Gastroesophageal sphincter (tissue), 3 donors: Measurements from ENCODE around the gene PDZD2.

Experiments used
- POLR2AphosphoS5 ChIP-seq: sonication (generic); formaldehyde crosslinking; IDR thresholded peaks from one replicate; pipeline ENCODE4 v1.6.1; 2017; ENCODE audit warnings: antibody characterized with exemption
- TF ChIP-seq, protein P1 (sequence below), 4 experiments: fragments of 200-600 bp in 2 of 4; fragments of 450-650 bp in 2 of 4; sonication (generic) in 1 of 4; IDR thresholded peaks; one replicate each; pipeline ENCODE4 v1.5.1; 2017 to 2019; ENCODE audit warnings: antibody characterized with exemption in 4 of 4, mild to moderate bottlenecking in 2 of 4, moderate library complexity in 2 of 4

DNA sequence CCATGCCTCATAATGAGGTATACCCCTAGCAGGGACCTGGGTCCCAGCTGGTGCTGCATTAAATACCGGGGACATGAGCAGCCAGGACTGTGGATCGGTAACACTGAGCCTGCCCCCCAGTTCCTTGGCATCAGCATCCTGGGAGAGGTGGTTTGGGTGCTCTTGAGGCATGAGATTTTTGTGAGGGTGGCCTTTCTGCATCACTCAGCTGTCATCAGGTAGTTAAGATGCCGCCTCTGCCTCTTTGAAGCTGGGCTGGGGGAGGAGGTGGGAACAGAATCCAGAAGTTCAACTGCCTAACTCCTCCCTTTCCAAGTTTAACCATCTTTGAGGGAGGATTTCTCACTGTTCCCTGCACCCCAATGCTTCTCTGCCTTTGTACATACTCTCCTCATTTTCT, 112.7 kb downstream of the PDZD2 start:
- TF ChIP-seq, protein P1, sequence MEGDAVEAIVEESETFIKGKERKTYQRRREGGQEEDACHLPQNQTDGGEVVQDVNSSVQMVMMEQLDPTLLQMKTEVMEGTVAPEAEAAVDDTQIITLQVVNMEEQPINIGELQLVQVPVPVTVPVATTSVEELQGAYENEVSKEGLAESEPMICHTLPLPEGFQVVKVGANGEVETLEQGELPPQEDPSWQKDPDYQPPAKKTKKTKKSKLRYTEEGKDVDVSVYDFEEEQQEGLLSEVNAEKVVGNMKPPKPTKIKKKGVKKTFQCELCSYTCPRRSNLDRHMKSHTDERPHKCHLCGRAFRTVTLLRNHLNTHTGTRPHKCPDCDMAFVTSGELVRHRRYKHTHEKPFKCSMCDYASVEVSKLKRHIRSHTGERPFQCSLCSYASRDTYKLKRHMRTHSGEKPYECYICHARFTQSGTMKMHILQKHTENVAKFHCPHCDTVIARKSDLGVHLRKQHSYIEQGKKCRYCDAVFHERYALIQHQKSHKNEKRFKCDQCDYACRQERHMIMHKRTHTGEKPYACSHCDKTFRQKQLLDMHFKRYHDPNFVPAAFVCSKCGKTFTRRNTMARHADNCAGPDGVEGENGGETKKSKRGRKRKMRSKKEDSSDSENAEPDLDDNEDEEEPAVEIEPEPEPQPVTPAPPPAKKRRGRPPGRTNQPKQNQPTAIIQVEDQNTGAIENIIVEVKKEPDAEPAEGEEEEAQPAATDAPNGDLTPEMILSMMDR (IDR thresholded peaks at IDR 0.05) = no peak
- TF ChIP-seq POLR2AphosphoS5 = no peak
